A549 (cell line): ENCODE results near the gene DCP1A. TPM values are rescaled to one million over a fixed set of nuclear protein-coding genes. Genes with fewer than 3 reads are reported as not detected.

Experiments
- ATAC-seq, 2 experiments: fragments of 200-7000 bp in 1 of 2; fragments of >200 bp in 1 of 2; cut with Nextera tagmentation in 1 of 2; cut with Tn5 transposase in 1 of 2; 3 replicates each; pipeline versions ENCODE4 v1.8.0 to v1.9.1; 2018 to 2020; ENCODE audit warnings: mild to moderate bottlenecking in 1 of 2, moderate library complexity in 1 of 2
- CTCF ChIA-PET: fragments of 300-600 bp; sonication (Branson Sonifier 250); formaldehyde crosslinking; extraction: SDS; loops from one replicate; lab custom pipeline; 2021; ENCODE audit warnings: antibody characterized with exemption, inconsistent platforms; lab: Yijun Ruan, JAX
- POLR2A ChIA-PET: fragments of 350-600 bp; formaldehyde crosslinking; extraction: SDS; loops from one replicate; lab custom pipeline; 2021; ENCODE audit warnings: antibody characterized with exemption, inconsistent platforms; lab: Yijun Ruan, JAX
- DNase-seq, 2 experiments: peaks; one replicate each; pipeline versions ENCODE4 v3.0.0 to v3.0.0-alpha.2; 2011 to 2016; ENCODE audit warnings: low read depth in 1 of 2, low spot score in 1 of 2
- FAIRE-seq: peaks from 2 replicates; lab custom pipeline; 2011; peaks lifted over from hg19 to GRCh38; lab: Jason Lieb, UNC
- H3K27ac ChIP-seq, 2 experiments: fragments of >200 bp; sonication (Bioruptor Twin); formaldehyde crosslinking; 3 replicates each; pipeline ENCODE4 v1.5.1; 2016 to 2017
- H3K4me1 ChIP-seq: fragments of >200 bp; sonication (Bioruptor Twin); formaldehyde crosslinking; 3 replicates; pipeline ENCODE4 v1.6.1; 2016
- H3K4me2 ChIP-seq: fragments of >200 bp; sonication (Bioruptor Twin); formaldehyde crosslinking; 3 replicates; pipeline ENCODE4 v1.6.1; 2016
- H3K4me3 ChIP-seq: fragments of >200 bp; sonication (Bioruptor Twin); formaldehyde crosslinking; 3 replicates; pipeline ENCODE4 v1.5.1; 2016
- H3K9me3 ChIP-seq: fragments of >200 bp; sonication (Bioruptor Twin); formaldehyde crosslinking; 3 replicates; pipeline ENCODE4 v1.6.1; 2016
- BHLHE40 ChIP-seq: IDR thresholded peaks from 2 replicates; pipeline ENCODE4 v1.6.1; 2012; ENCODE audit warnings: low read depth, low read length, inconsistent platforms
- CBX8 ChIP-seq: fragments of 200-600 bp; sonication (generic); IDR thresholded peaks from 2 replicates; pipeline ENCODE4 v1.6.1; 2016
- ESRRA ChIP-seq: fragments of 150-350 bp; IDR thresholded peaks from 2 replicates; pipeline ENCODE4 v1.6.1; 2014; ENCODE audit warnings: mild to moderate bottlenecking, low read length, borderline replicate concordance
- FOSL2 ChIP-seq, 2 experiments: fragments of 450-650 bp in 1 of 2; fragments of >200 bp in 1 of 2; sonication (Bioruptor Twin) in 1 of 2; formaldehyde crosslinking; IDR thresholded peaks; 2 replicates each; pipeline versions ENCODE4 v1.5.0 to v1.6.1; 2016 to 2020; ENCODE audit warnings: mild to moderate bottlenecking in 1 of 2, moderate library complexity in 1 of 2
- GATA3 ChIP-seq: IDR thresholded peaks from 2 replicates; pipeline ENCODE4 v1.6.1; 2012; ENCODE audit warnings: borderline replicate concordance
- HDAC2 ChIP-seq: fragments of 200-600 bp; sonication (generic); IDR thresholded peaks from 2 replicates; pipeline ENCODE4 v1.6.1; 2016
- HOXA7 ChIP-seq: fragments of 250-450 bp; sonication (Bioruptor Pico); IDR thresholded peaks from 2 replicates; pipeline ENCODE4 v1.5.0; 2020; ENCODE audit warnings: mild to moderate bottlenecking, moderate library complexity
- HOXB13 ChIP-seq: fragments of 250-450 bp; sonication (Bioruptor Pico); IDR thresholded peaks from 2 replicates; pipeline ENCODE4 v1.5.0; 2020; ENCODE audit warnings: low read depth, mild to moderate bottlenecking, moderate library complexity
- JUN ChIP-seq, 2 experiments: fragments of >200 bp; sonication (Bioruptor Twin); formaldehyde crosslinking; IDR thresholded peaks; 2 replicates in 1 of 2; 3 replicates in 1 of 2; pipeline ENCODE4 v1.6.1; 2016 to 2017
- NFE2L2 ChIP-seq: fragments of 150-350 bp; conservative IDR thresholded peaks from 2 replicates; pipeline ENCODE4 v1.6.1; 2014; ENCODE audit warnings: low read length
- POLR2A ChIP-seq: IDR thresholded peaks from 2 replicates; pipeline ENCODE4 v1.6.1; 2012; ENCODE audit warnings: mild to moderate bottlenecking, low read length
- POLR2AphosphoS2 ChIP-seq: conservative IDR thresholded peaks from 2 replicates; pipeline ENCODE4 v1.6.1; 2012; ENCODE audit warnings: low read length, improper control_type of control experiment, inconsistent platforms
- RAD21 ChIP-seq, 2 experiments: fragments of >200 bp in 1 of 2; sonication (Bioruptor Twin) in 1 of 2; formaldehyde crosslinking in 1 of 2; IDR thresholded peaks in 1 of 2; conservative IDR thresholded peaks in 1 of 2; 2 replicates in 1 of 2; 3 replicates in 1 of 2; pipeline ENCODE4 v1.6.1; 2012 to 2018; ENCODE audit warnings: inconsistent platforms in 1 of 2
- RARB ChIP-seq: fragments of 250-450 bp; sonication (Bioruptor Pico); IDR thresholded peaks from 2 replicates; pipeline ENCODE4 v1.8.0; 2021; ENCODE audit warnings: mild to moderate bottlenecking, moderate library complexity
- RCOR1 ChIP-seq: fragments of 150-350 bp; IDR thresholded peaks from 2 replicates; pipeline ENCODE4 v1.6.1; 2014; ENCODE audit warnings: antibody characterized with exemption, low read length, low read depth
- RNF2 ChIP-seq: fragments of 200-600 bp; sonication (generic); IDR thresholded peaks from 2 replicates; pipeline ENCODE4 v1.6.1; 2016; ENCODE audit warnings: low read depth, mild to moderate bottlenecking, antibody characterized with exemption, moderate library complexity, borderline replicate concordance
- TFCP2L1 ChIP-seq: fragments of 250-450 bp; sonication (Bioruptor Pico); IDR thresholded peaks from 2 replicates; pipeline ENCODE4 v1.5.0; 2021; ENCODE audit warnings: mild to moderate bottlenecking
- WGBS: methylation state at CpG from one replicate; pipeline ENCODE4 v1.1.6; 2017; ENCODE audit errors: missing lambda C conversion rate; 5-methylcytosine and 5-hydroxymethylcytosine counted together
- polyA plus RNA-seq, 4 experiments: library from polyadenylated mRNA; depleted of rRNA in 3 of 4; stranded (reverse); fragments of >200 nt; fragmentation: RNase III in 1 of 4; extraction: RNeasy Plus Mini Kit Qiagen cat#74134 plus additional on column Dnase treatment in 1 of 4; gene quantifications; 2 replicates in 3 of 4; 3 replicates in 1 of 4; pipeline ENCODE4 v1.2.3, GENCODE V29; 2011 to 2017
- TF ChIP-seq, protein P1 (sequence below): fragments of >200 bp; sonication (Bioruptor Twin); formaldehyde crosslinking; IDR thresholded peaks from 3 replicates; pipeline ENCODE4 v1.5.1; 2016
- TF ChIP-seq, protein P2 (sequence below): fragments of 450-650 bp; IDR thresholded peaks from 2 replicates; pipeline ENCODE4 v1.6.1; 2014; ENCODE audit warnings: antibody characterized with exemption
- TF ChIP-seq, protein P3 (sequence below): fragments of 200-600 bp; sonication (generic); IDR thresholded peaks from 2 replicates; pipeline ENCODE4 v1.6.1; 2016; ENCODE audit warnings: antibody characterized with exemption, mild to moderate bottlenecking, moderate library complexity
- TF ChIP-seq, protein P4 (sequence below): fragments of 150-350 bp; IDR thresholded peaks from 2 replicates; pipeline ENCODE4 v1.6.1; 2014; ENCODE audit warnings: low read depth, mild to moderate bottlenecking, low read length
- TF ChIP-seq, protein P5 (sequence below): IDR thresholded peaks from 2 replicates; pipeline ENCODE4 v1.6.1; 2012

DCP1A gene
- polyA plus RNA-seq, 2 of the 4 experiments (the other 2 are of a cell fraction) = 7.3 to 27.4 TPM

DNA sequence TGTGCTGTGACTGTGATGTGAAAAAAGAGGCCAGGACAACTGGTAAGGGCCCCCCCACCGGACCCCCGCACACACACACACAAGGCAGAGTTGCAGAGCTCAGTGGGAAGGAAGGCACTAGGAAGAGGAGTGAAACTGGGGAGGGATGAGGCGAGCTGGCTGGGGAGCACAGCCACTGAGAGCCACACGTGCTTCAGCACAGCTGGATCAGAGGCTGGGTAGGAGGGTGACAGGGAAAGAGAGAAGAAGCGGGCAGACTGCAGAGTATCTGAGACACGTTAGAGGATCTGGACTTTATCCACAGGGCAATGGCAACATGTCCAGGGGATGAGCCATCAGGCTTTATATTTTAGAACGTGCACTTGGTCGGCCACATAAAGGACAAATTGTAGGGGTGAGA is 53.5 kb downstream of the DCP1A start:
- peak overlapping the region in 1 of 2 experiments; percentile 13; a peak in 1 of 6 replicates for H3K27ac ChIP-seq
- no peak overlapping the region for H3K4me2 ChIP-seq
- WGBS = 94% methylated on average over 8 of the region's 8 CpGs
- DNase-seq (no peak), FAIRE-seq (no peak), ATAC-seq (no peak)
- POLR2A ChIA-PET = no interaction called here
- no peaks in the 10 kb centered on the region for H3K9me3 ChIP-seq
- H3K4me1 ChIP-seq = no peaks in the 10 kb centered on the region
- CTCF ChIA-PET = no interaction called here
- TF ChIP-seq ESRRA = no peak
- no peak for TF ChIP-seq FOSL2 (IDR thresholded peaks at IDR 0.05)
- TF ChIP-seq FOSL2 (CRISPR knock-in tag; IDR thresholded peaks at IDR 0.05) = no peak
- TF ChIP-seq, protein P1, sequence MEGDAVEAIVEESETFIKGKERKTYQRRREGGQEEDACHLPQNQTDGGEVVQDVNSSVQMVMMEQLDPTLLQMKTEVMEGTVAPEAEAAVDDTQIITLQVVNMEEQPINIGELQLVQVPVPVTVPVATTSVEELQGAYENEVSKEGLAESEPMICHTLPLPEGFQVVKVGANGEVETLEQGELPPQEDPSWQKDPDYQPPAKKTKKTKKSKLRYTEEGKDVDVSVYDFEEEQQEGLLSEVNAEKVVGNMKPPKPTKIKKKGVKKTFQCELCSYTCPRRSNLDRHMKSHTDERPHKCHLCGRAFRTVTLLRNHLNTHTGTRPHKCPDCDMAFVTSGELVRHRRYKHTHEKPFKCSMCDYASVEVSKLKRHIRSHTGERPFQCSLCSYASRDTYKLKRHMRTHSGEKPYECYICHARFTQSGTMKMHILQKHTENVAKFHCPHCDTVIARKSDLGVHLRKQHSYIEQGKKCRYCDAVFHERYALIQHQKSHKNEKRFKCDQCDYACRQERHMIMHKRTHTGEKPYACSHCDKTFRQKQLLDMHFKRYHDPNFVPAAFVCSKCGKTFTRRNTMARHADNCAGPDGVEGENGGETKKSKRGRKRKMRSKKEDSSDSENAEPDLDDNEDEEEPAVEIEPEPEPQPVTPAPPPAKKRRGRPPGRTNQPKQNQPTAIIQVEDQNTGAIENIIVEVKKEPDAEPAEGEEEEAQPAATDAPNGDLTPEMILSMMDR = no peak
- TF ChIP-seq GATA3 = no peak
- TF ChIP-seq RAD21 (conservative IDR thresholded peaks at IDR 0.05 in 1 of 2, IDR thresholded peaks at IDR 0.05 in 1 of 2) = no peak
- TF ChIP-seq, protein P2, sequence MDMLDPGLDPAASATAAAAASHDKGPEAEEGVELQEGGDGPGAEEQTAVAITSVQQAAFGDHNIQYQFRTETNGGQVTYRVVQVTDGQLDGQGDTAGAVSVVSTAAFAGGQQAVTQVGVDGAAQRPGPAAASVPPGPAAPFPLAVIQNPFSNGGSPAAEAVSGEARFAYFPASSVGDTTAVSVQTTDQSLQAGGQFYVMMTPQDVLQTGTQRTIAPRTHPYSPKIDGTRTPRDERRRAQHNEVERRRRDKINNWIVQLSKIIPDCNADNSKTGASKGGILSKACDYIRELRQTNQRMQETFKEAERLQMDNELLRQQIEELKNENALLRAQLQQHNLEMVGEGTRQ = no peak
- TF ChIP-seq HDAC2 = no peak
- TF ChIP-seq POLR2A = no peak
- no peak for TF ChIP-seq NFE2L2
- no peak for TF ChIP-seq HOXA7 (CRISPR knock-in tag)
- TF ChIP-seq JUN (IDR thresholded peaks at IDR 0.05) = no peak
- no peak overlapping the region for H3K4me3 ChIP-seq

DNA sequence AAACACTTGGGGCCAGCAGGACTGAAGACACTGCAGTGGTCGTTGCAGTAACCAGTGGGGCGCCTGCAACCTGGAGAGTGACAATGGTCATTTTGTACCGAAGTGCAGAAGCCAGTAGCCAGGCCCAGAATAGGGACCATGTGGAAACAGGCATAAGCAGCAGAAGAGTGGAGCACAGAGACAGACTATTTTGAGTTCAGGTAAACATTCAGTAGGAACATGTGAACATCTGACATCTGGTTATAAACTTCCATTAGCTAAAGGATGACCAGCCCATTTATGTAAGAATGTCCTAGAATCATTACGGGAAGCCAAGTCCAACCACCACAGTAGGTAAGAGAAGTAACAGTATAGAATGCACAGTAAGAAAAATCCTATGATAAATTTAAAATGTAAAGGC is 59.1 kb downstream of the DCP1A start:
- Histone ChIP-seq H3K9me3 (no peaks in the 10 kb centered on the region), H3K27ac (no peak overlapping the region), H3K4me2 (no peak overlapping the region), H3K4me1 (no peaks in the 10 kb centered on the region), H3K4me3 (no peak overlapping the region)
- FAIRE-seq (no peak), ATAC-seq (no peak), DNase-seq (no peak)
- POLR2A ChIA-PET = interaction anchor here (0.9 kb wide), 1 partner anchor 33 kb away, joined by 4 read pairs; no protein-coding TSS in a partner anchor
- CTCF ChIA-PET = interaction anchor here (0.6 to 1.3 kb wide), 2 partner anchors 12 to 436 kb away, joined by 3 to 5 read pairs; no protein-coding TSS in a partner anchor
- WGBS = 91% methylated on average over 4 of the region's 4 CpGs
- TF ChIP-seq RCOR1 = no peak

DNA sequence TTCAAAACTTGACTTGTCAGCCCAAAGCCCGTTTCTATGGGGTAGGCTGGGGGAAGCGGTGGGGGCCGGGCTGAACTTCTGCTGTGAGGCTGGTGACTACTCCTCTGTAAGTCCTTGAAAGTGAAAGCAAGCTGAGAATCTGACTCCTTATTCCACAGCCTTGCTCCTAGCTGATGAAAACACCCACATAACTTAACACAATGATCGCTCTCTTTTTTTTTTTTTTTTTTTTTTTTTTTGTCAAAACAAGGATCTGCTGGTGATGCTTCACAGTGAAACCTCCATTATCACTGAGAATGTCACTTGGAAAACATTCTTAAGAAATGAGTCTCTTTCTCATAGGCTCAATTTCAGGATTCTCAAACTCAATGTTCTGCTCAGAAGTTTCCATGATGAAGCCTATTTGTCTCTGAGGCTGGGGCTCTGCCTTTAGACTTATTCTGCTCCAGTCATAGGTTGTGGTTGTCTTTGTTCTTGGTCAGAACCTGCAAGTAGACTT is 60.2 kb downstream of the DCP1A start:
- ChIA-PET CTCF (interaction anchor here (0.6 to 1.5 kb wide), 4 partner anchors 10 to 167 kb away, joined by 3 to 5 read pairs (median 3); no protein-coding TSS in a partner anchor), POLR2A (no interaction called here)
- FAIRE-seq = no peak
- no peak for DNase-seq
- Histone ChIP-seq H3K27ac (0 out of 6 replicates have a peak overlapping the region, but pooled peaks of 1 of the 2 experiments have one; percentile 4), H3K4me3 (no peak overlapping the region)
- no peak for TF ChIP-seq RNF2
- TF ChIP-seq CBX8 = no peak
- TF ChIP-seq HOXB13 (CRISPR knock-in tag) = no peak
- TF ChIP-seq POLR2AphosphoS2 = no peak
- no peak for TF ChIP-seq RARB (CRISPR knock-in tag)
- TF ChIP-seq GATA3 = no peak
- no peak for TF ChIP-seq JUN (IDR thresholded peaks at IDR 0.05)
- TF ChIP-seq, protein P3, sequence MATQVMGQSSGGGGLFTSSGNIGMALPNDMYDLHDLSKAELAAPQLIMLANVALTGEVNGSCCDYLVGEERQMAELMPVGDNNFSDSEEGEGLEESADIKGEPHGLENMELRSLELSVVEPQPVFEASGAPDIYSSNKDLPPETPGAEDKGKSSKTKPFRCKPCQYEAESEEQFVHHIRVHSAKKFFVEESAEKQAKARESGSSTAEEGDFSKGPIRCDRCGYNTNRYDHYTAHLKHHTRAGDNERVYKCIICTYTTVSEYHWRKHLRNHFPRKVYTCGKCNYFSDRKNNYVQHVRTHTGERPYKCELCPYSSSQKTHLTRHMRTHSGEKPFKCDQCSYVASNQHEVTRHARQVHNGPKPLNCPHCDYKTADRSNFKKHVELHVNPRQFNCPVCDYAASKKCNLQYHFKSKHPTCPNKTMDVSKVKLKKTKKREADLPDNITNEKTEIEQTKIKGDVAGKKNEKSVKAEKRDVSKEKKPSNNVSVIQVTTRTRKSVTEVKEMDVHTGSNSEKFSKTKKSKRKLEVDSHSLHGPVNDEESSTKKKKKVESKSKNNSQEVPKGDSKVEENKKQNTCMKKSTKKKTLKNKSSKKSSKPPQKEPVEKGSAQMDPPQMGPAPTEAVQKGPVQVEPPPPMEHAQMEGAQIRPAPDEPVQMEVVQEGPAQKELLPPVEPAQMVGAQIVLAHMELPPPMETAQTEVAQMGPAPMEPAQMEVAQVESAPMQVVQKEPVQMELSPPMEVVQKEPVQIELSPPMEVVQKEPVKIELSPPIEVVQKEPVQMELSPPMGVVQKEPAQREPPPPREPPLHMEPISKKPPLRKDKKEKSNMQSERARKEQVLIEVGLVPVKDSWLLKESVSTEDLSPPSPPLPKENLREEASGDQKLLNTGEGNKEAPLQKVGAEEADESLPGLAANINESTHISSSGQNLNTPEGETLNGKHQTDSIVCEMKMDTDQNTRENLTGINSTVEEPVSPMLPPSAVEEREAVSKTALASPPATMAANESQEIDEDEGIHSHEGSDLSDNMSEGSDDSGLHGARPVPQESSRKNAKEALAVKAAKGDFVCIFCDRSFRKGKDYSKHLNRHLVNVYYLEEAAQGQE = no peak
- no peak for TF ChIP-seq BHLHE40
- no peak for TF ChIP-seq TFCP2L1 (CRISPR knock-in tag)
- TF ChIP-seq, protein P4, sequence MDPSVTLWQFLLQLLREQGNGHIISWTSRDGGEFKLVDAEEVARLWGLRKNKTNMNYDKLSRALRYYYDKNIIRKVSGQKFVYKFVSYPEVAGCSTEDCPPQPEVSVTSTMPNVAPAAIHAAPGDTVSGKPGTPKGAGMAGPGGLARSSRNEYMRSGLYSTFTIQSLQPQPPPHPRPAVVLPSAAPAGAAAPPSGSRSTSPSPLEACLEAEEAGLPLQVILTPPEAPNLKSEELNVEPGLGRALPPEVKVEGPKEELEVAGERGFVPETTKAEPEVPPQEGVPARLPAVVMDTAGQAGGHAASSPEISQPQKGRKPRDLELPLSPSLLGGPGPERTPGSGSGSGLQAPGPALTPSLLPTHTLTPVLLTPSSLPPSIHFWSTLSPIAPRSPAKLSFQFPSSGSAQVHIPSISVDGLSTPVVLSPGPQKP = no peak
- no peak for TF ChIP-seq POLR2A
- TF ChIP-seq, protein P5, sequence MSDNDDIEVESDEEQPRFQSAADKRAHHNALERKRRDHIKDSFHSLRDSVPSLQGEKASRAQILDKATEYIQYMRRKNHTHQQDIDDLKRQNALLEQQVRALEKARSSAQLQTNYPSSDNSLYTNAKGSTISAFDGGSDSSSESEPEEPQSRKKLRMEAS = no peak
- TF ChIP-seq FOSL2 (IDR thresholded peaks at IDR 0.05) = no peak
- TF ChIP-seq FOSL2 (CRISPR knock-in tag; IDR thresholded peaks at IDR 0.05) = no peak
- no peak for TF ChIP-seq RAD21 (conservative IDR thresholded peaks at IDR 0.05 in 1 of 2, IDR thresholded peaks at IDR 0.05 in 1 of 2)
- TF ChIP-seq, all 56 proteins: peak for 0
- no peaks in the 10 kb centered on the region for H3K4me1 ChIP-seq
- WGBS = 98% methylated on average over 4 of the region's 4 CpGs
- no peaks in the 10 kb centered on the region for H3K9me3 ChIP-seq
- H3K4me2 ChIP-seq = no peak overlapping the region
- ATAC-seq = no peak
